Endothelial cell (in vitro differentiated cells): ENCODE results near the gene PDZD4. TPM values are rescaled to one million over a fixed set of nuclear protein-coding genes. Genes with fewer than 3 reads are reported as not detected.

Experiments used
- DNase-seq: peaks from one replicate; pipeline ENCODE4 v3.0.0; 2021; ENCODE audit warnings: low spot score
- H3K27ac Mint-ChIP-seq: one replicate; pipeline ENCODE4 v1.8.0; 2021; ENCODE audit warnings: mixed read lengths, inconsistent platforms; ENCODE audit not compliant: unreplicated experiment
- H3K27me3 Mint-ChIP-seq: one replicate; pipeline ENCODE4 v1.8.0; 2021; ENCODE audit warnings: mild to moderate bottlenecking, moderate library complexity, mixed read lengths, inconsistent platforms; ENCODE audit not compliant: unreplicated experiment
- H3K36me3 Mint-ChIP-seq: one replicate; pipeline ENCODE4 v1.8.0; 2021; ENCODE audit warnings: mild to moderate bottlenecking, low read depth, mixed read lengths, inconsistent platforms; ENCODE audit not compliant: unreplicated experiment
- H3K4me1 Mint-ChIP-seq: one replicate; pipeline ENCODE4 v1.8.0; 2021; ENCODE audit warnings: mild to moderate bottlenecking, mixed read lengths, inconsistent platforms; ENCODE audit not compliant: unreplicated experiment
- H3K4me3 Mint-ChIP-seq: one replicate; pipeline ENCODE4 v1.8.0; 2021; ENCODE audit warnings: mild to moderate bottlenecking, mixed read lengths, inconsistent platforms; ENCODE audit not compliant: unreplicated experiment
- H3K9me3 Mint-ChIP-seq: one replicate; pipeline ENCODE4 v1.8.0; 2021; ENCODE audit warnings: mixed read lengths, inconsistent platforms; ENCODE audit not compliant: unreplicated experiment
- CTCF ChIP-seq: fragments of 200-600 bp; sonication (generic); IDR thresholded peaks from one replicate; pipeline ENCODE4 v1.5.0; 2021; ENCODE audit warnings: antibody characterized with exemption; ENCODE audit not compliant: unreplicated experiment
- total RNA-seq: library from RNA; stranded (reverse); fragmentation: NEBNext Ultra II Directional; extraction: Animal tissue kit (Norgen Biotek cat#: 25700); gene quantifications from one replicate; pipeline ENCODE4 v1.2.1, GENCODE V29; 2021; ENCODE audit not compliant: unreplicated experiment

PDZD4 gene
- total RNA-seq, 1 donor from 2014 or later = 2.6 TPM

- TF ChIP-seq CTCF = no peak
- Mint-ChIP-seq H3K36me3 (no peaks in the 10 kb centered on the region), H3K4me3 (no peak overlapping the region), H3K27me3 (peaks cover 6% of the 10 kb centered on the region), H3K27ac (no peak overlapping the region), H3K9me3 (no peaks in the 10 kb centered on the region), H3K4me1 (peaks cover 14% of the 10 kb centered on the region)
- no peak for DNase-seq
These were observed 47.4 kb upstream of the PDZD4 start for GRCh38 chrX:153877571-153878261.

DNA sequence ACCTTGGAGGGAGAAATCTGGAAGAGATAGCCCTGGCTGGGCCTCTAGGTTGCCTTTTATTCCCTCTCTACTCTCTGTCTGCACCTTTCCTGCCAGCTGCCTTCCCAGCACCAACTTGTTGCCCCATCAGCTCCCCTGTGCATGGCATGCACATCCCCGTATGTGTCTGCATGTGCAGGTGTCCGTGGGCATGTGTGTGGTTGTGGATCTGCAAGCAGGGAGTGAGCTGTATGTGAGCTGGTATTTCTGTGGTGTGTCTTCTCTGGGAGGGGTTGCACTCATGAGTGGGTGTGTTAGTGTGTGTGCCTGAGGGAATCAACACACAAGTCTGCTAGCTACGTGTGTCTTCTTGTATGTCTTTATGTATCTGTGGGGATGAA, 45.8 kb upstream of the PDZD4 start:
- no peak for TF ChIP-seq CTCF
- Mint-ChIP-seq H3K27ac (no peak overlapping the region), H3K9me3 (no peaks in the 10 kb centered on the region), H3K4me1 (peaks cover 14% of the 10 kb centered on the region), H3K36me3 (no peaks in the 10 kb centered on the region), H3K27me3 (peaks cover 6% of the 10 kb centered on the region), H3K4me3 (no peak overlapping the region)
- DNase-seq = no peak

- Mint-ChIP-seq H3K4me3 (no peak overlapping the region), H3K36me3 (no peaks in the 10 kb centered on the region), H3K27me3 (peaks cover 6% of the 10 kb centered on the region), H3K4me1 (peaks cover 14% of the 10 kb centered on the region), H3K27ac (no peak overlapping the region), H3K9me3 (no peaks in the 10 kb centered on the region)
- DNase-seq = peak; percentile 67
- TF ChIP-seq CTCF = no peak
These were observed 45.2 kb upstream of the PDZD4 start for GRCh38 chrX:153875391-153876111.

- no peak overlapping the region for H3K4me3 Mint-ChIP-seq
- no peak for DNase-seq
- no peaks in the 10 kb centered on the region for H3K9me3 Mint-ChIP-seq
- H3K36me3 Mint-ChIP-seq = no peaks in the 10 kb centered on the region
- peak overlapping the region; percentile 45 for H3K27ac Mint-ChIP-seq
- peaks cover 14% of the 10 kb centered on the region for H3K4me1 Mint-ChIP-seq
- H3K27me3 Mint-ChIP-seq = peaks cover 6% of the 10 kb centered on the region
- TF ChIP-seq CTCF = no peak
These were observed 44.2 kb upstream of the PDZD4 start for GRCh38 chrX:153874366-153875125.

GRCh38 chrX:153874085-153874365, 43.7 kb upstream of the PDZD4 start:
- H3K4me1 Mint-ChIP-seq = peaks cover 13% of the 10 kb centered on the region
- no peak overlapping the region for H3K27ac Mint-ChIP-seq
- peaks cover 6% of the 10 kb centered on the region for H3K27me3 Mint-ChIP-seq
- DNase-seq = no peak
- no peak for TF ChIP-seq CTCF
- no peak overlapping the region for H3K4me3 Mint-ChIP-seq
- no peaks in the 10 kb centered on the region for H3K9me3 Mint-ChIP-seq
- no peaks in the 10 kb centered on the region for H3K36me3 Mint-ChIP-seq
